ENCODE data around the gene MMP24.

GRCh38 chr20:35270021-35270902 is 43.8 kb downstream of the MMP24 start:
- no peak for TF ChIP-seq CTCF (IDR thresholded peaks at IDR 0.05; ENCODE audit: low read depth, low read length, poor library complexity, severe bottlenecking)
- TF ChIP-seq EZH2phosphoT487 (IDR thresholded peaks at IDR 0.05; ENCODE audit: borderline replicate concordance, low read length) = no peak

All from DOHH2 (cell line).